Stimulated activated CD4-positive, alpha-beta T cell treated with anti-CD3 and anti-CD28 coated beads, Interleukin-2, amount 100 ng/mL, for 4 hours (primary cell): ENCODE measurements around the gene ATIC.
"Not testable (repeated sequence)": the region's sequence is repeated elsewhere in the genome, so short reads cannot be mapped to it uniquely, and the experiment has no call there.

ENCODE experiments used
- DNase-seq: peaks from one replicate; pipeline ENCODE4 v3.0.0-alpha.2; 2020; ENCODE audit warnings: low read depth

Gene ATIC

GRCh38 chr2:215315301-215315700, 3.4 kb downstream of the ATIC start:
- DNase-seq, result no peak

GRCh38 chr2:215316336-215316735, 4.5 kb downstream of the ATIC start:
- DNase-seq, result no peak

DNA sequence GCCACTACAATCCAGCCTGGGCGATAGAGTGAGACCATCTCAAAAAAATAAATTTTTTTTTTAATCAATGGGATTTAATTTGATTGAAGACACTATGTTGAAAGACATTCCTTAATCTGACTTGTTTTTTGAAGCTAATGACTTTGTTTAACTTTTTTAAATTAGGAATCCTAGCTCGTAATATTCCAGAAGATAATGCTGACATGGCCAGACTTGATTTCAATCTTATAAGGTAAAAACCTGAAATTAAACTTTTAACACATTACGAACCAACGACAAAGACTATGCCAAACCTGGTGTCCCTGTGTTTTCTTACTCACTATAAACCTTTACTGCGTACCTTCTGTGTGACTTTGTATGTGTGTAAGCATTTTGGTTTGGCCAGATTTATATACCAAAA, 7.6 kb downstream of the ATIC start:
- no peak for DNase-seq

DNA sequence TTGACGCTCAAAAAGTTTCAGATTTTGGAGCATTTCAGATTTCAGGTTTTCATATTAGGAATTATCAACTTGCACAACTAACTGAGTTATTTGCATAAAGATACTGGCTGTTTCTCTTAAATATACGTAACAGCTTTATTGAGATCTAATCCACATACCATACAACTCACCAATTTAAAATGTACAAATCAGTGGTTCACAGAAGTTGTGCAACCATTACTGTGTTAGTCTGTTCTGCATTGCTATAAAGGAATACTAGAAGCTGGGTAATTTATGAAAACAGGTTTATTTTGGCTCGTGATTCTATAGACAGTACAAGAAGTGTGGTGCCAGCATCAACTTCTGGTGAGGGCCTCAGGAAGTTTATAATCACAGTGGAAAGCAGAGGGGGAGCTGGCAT, 8.2 kb downstream of the ATIC start:
- DNase-seq, result no peak

DNA sequence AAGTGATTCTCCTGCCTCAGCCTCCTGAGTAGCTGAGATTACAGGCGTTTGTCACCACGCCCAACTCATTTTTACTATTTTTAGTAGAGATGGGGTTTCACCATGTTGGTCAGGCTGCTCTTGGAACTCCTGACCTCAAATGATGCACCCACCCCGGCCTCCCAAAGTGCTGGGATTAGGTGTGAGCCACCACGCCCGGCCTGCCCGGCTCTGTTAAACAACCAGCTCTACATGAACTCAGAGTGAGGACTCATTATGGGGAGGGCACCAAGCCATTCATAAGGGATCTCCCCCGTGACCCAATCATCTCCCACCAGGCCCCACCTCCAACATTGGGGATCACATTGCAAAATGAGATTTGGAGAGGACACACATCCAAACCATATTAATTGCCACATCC, 8.8 kb downstream of the ATIC start:
- no peak for DNase-seq

GRCh38 chr2:215324811-215325210, 13.0 kb downstream of the ATIC start:
- no peak for DNase-seq

DNA sequence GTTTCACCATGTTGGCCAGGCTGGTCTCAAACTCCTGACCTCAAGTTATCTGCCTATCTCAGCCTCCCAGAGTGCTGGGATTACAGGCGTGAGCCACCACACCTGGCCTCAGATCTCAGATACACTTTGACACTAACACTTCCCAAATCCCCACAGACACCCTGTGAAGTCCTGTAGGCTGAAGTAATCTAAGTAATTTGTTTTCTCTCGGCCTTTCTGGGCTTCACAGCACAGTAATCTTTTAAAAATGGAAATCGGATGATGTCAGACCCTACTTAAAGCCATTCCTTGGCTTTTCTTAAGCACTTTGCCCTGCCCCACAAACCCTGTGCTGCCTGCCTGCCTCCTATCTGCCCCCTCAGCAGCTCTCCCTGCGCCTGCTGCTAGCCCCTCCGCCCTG, 16.2 kb downstream of the ATIC start:
- no peak for DNase-seq

DNA sequence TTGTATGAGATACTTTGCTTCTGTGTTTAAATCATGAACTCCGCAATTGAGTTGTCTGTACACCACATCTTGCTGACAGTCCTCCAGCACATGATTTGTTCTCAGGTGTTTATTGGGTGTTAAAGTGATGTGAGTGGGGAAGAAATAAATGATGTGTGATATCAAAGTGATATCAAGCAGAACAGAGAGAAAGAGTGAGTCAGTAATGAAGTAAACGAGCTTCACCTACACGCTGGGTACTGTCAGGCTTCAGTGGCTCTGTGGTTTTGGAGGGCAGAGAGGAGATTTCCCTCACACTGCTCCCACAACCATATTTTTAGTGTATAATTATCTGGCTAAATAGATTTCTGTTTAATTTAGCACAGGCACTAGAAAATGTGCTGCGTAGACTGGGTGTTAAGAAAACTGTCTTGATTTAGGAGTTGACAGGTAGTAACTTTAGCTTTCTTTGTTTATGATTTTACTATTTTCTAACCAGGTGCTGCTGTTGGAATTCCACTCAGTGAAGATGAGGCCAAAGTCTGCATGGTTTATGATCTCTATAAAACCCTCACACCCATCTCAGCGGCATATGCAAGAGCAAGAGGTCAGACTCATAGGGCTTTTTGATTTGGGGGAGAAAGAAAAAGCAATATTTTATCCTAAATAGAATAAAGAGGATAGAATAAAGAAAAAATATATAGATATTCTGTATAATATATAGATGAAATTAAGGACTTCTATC, 21.2 kb downstream of the ATIC start:
- no peak for DNase-seq

DNA sequence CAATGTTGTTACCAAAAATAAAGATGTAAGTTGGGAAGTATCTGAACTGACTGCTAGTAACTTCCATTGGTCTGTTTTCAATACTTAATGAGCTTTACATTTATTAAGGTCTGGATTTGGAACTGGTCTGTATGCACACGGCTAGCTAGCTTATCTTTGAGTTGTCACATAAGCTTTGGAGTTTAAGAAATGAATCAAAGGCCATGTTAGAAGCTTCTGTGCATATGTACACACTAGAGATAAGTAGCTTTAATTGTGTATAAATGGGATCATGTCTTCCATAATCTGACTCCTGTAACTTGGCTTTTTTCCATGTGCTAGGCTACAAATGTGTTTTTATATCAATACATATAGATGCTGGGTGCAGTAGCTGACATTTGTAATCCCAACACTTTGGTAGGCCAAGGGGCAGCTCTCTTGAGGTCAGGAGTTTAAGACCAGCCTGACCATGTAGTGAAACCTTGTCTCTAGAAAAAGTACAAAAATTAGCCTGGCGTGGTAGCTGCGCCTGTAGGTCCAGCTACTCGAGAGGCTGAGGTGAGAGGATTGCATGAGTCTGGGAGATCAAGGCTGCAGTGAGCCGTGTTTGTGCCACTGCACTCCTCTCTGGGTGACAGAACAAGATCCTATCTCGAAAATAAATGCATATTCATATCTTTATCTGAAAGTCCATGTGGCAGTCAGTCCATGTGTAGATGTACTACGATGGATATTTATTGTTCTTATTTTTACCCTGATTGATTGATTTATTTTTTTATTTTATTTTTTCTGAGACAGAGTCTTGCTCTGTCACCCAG, 27.2 kb downstream of the ATIC start:
- DNase-seq, result no peak

- no peak for DNase-seq
Measured at GRCh38 chr2:215347878-215348277, 36.0 kb downstream of the ATIC start.

DNA sequence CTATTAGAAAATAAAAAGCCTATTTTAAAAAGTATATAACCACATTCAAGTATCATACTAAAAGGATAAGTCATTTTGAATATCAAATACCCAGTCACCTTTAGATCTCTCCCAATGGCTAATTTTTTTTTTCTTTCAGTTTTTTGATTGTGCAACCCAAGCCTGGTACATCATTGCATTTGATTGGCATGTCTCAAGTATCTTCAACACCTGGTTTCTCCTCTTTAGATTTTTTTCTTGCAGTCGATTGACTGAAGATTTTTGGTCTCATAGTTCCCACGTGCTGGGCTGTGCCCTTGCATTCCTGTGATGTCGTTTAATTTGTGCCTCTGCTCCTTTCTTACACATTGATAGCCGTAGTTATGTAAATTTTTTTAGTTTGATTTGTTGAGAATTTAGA, 40.7 kb downstream of the ATIC start:
- no peak for DNase-seq

DNA sequence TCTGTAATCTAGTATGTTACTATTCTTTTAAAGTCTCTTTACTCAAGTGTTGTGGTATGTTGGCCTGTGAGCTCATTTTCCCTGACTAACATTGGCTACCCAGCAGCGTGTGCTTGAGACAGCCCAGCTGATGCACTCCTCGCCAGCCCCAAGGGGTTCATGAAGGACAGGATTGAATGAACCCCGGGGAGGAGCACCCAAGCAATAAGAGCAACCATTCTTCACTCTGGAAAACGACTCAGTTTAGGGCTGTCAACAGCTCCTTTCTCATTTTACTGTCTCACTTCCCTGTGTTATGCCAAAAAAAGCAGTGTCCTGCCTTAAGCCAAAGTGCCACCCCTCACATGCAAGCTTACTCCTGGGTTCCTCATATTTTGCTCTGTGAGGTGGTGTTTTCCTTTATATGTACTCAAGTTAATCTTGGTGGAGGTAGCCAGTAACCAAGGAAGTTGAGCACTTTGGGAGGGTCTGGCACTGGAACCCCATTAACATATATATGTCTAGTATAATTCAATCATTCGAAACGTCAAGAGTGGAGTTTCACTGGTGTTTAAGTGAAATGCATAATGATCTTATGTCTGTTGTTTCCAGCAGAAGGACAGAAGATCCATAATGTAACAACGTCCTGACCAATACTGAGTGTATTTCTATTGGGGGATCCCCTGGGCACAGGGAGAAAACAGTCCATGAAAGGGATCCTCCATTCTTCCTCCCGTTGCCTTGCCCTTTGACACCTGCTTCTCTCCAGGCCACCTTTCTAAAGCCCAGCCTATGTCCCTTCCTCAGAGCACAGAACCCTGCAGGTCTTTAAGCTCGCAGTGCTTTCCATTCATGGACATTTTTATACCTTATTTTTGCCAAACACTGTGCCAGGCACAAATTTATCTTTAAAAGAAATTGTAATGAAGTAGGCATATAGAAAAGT, 43.2 kb downstream of the ATIC start:
- DNase-seq, result no peak

GRCh38 chr2:215355801-215356200, 43.9 kb downstream of the ATIC start:
- no peak for DNase-seq

- DNase-seq, result no peak
Measured at GRCh38 chr2:215356334-215356947, 44.6 kb downstream of the ATIC start.

- no peak for DNase-seq
Measured at GRCh38 chr2:215356948-215357461, 45.1 kb downstream of the ATIC start.

GRCh38 chr2:215357660-215358059, 45.8 kb downstream of the ATIC start:
- DNase-seq, result no peak

DNA sequence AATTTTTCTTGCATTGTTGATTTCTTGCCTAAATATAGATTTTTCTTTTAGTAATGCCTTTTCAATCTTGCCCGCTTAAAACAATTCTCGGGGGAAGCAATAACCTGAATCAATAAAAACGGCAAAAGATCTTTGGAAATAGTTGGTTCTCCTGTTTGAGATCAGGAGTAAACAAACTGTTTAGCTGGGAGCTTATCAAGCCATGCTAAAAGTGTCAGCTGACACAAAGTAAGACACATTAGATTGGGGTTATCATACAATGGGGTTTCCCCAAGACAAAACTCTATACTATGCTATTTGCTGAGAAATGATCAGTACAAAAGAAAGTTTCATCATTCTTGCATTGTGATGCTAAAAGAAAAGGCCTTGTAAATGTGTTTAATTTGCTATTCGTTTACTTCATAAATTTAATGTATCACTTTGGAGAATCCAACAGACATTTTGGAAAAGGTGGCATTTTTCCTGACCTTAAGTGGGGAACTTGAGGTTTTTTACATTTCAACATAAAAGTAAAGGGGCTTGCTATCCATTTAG, 46.5 kb downstream of the ATIC start:
- DNase-seq, result no peak

- no peak for DNase-seq
Measured at GRCh38 chr2:215358891-215359575, 47.2 kb downstream of the ATIC start.

DNA sequence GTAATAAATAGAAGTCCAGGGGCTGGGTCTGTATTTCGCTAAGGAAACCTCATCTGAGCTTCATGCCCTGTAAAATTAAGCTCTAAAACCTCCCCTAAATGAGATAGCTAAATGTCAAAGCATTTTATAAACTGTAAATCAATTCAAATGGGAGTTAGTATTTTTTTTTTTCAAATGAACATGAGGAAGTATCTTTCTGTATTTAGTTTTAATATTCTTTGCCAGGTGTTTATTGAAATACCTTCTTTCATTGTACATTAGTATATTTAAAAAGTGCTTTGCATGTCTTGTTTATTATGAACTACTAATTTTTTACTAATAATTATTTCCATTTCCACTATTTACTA, 47.7 kb downstream of the ATIC start:
- DNase-seq, result no peak

GRCh38 chr2:215360059-215360458, 48.2 kb downstream of the ATIC start:
- DNase-seq, result not testable (repeated sequence)

DNA sequence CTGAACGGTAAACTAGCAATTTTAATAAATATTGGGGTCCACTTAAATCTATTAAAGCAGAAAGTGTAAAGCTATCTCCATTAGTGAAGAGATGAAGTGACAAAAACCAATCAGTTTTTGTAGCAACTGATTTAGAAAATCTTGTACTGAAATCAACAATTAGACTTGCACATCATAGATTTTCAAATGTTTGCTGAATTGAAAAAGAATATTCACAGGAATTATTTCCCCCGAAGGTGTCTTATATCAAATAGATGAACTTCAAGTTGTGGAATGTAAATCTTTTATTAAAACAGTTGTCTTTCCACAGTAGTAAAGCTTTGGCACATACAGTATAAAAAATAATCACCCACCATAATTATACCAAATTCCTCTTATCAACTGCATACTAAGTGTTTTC, 48.7 kb downstream of the ATIC start:
- no peak for DNase-seq
